ENCODE measurements around the gene IPPK. TPM values are rescaled to one million over a fixed set of nuclear protein-coding genes. Genes with fewer than 3 reads are reported as not detected.

Gene IPPK
- total and polyA plus RNA-seq, 2 of the 8 experiments (the other 6 are each of a cell fraction or from before 2014, with no cell fraction given): 10.5 to 13.6 TPM

DNA sequence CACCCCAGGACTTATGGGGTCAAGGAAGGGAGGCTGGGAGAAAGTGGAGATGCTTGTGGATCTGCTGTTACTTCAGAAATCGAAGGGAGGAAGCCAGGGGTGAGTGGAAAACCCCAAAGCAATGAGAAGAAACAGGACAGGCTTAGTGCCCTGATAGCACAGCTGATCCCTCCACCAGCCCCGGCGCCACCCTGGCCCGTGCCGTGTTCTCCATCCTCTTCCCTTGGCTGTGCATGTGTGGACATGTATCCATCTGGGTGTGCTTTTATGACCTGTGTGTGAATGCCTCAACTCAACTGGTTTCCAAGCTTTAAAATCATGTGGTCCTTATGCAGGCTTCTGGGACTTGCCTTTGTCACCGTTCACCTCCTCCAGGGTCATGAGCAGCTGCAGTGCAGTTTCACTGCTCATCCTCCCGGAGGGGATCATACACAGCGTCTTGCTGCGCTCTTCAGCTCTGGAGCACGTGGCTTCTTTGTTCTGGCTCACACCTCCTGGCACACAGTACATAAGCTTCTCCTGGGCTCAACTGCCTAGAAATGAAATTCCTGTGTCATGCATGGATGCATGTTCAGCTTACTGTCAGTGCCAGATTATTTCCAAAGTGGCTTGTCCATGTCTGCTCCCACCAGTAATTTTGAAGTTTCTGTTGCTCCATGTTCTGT lies 58.2 kb downstream of the IPPK start:
- H3K4me3 ChIP-seq (ENCODE audit: extremely low read depth in 1 of 4, insufficient read depth in 2 of 4, low read depth in 3 of 4, low read length in 4 of 4): no peak overlapping the region
- no peak for FAIRE-seq
- H3K27ac ChIP-seq (ENCODE audit: low read depth, low read length): no peak overlapping the region
- H3K27me3 ChIP-seq (replicated peaks in 1 of 4; ENCODE audit: control insufficient read depth in 3 of 4, extremely low read depth in 1 of 4, insufficient read depth in 3 of 4, low read length in 3 of 4): no peaks in the 10 kb centered on the region
- H2BK20ac ChIP-seq (ENCODE audit: low read length): no peak overlapping the region
- no peak overlapping the region for H3K4ac ChIP-seq (replicated peaks; ENCODE audit: insufficient read length, low read depth, low read length)
- H4K20me1 ChIP-seq (replicated peaks in 1 of 2; ENCODE audit: control insufficient read depth in 1 of 2, insufficient read depth in 2 of 2, low read length in 2 of 2): no peaks in the 10 kb centered on the region
- H2BK5ac ChIP-seq (ENCODE audit: low read depth, low read length): no peak overlapping the region
- H3K9me3 ChIP-seq (ENCODE audit: insufficient read depth in 2 of 2, low read depth in 1 of 2, low read length in 1 of 2): no peaks in the 10 kb centered on the region
- no peak overlapping the region for H3K9ac ChIP-seq (replicated peaks in 1 of 4; ENCODE audit: extremely low read depth in 1 of 4, low read depth in 3 of 4, low read length in 3 of 4)
- no peak overlapping the region for H4K5ac ChIP-seq (ENCODE audit: insufficient read length, low read depth, low read length)
- H2BK15ac ChIP-seq (ENCODE audit: low read length): no peak overlapping the region
- WGBS, 2 experiments (ENCODE audit: extremely low coverage in 1 of 2, insufficient coverage in 1 of 2, insufficient read length in 1 of 2, insufficient replicate concordance in 2 of 2, low coverage in 1 of 2, low lambda C conversion rate in 2 of 2, missing lambda C conversion rate in 1 of 2): 77% methylated on average over 6 of the region's 10 CpGs; no CpG with 5 or more reads in 1 of the 2 experiments
- no peak overlapping the region for H4K8ac ChIP-seq (ENCODE audit: extremely low read depth, insufficient read depth, low read length)
- no peaks in the 10 kb centered on the region for H3K79me2 ChIP-seq (ENCODE audit: control insufficient read depth in 1 of 2, insufficient read depth in 2 of 2, low read length in 2 of 2)
- H3K56ac ChIP-seq (replicated peaks; ENCODE audit: insufficient read length, low read depth, low read length): no peak overlapping the region
- no peak overlapping the region for H3K14ac ChIP-seq (ENCODE audit: insufficient read length)
- H2BK120ac ChIP-seq (replicated peaks; ENCODE audit: low read depth, low read length): no peak overlapping the region
- H3K18ac ChIP-seq (ENCODE audit: extremely low read depth, low read length): no peak overlapping the region
- ChIA-PET POLR2A (ENCODE audit: partially characterized antibody) (interaction anchor here (0.9 kb wide), 1 partner anchor 8 kb away, joined by 3 read pairs; no protein-coding TSS in a partner anchor), CTCF (ENCODE audit: partially characterized antibody) (interaction anchor here (1.3 to 1.5 kb wide), 2 partner anchors 23 to 473 kb away, joined by 4 to 5 read pairs; no protein-coding TSS in a partner anchor)
- H3K4me1 ChIP-seq (replicated peaks in 1 of 4; ENCODE audit: control insufficient read depth in 3 of 4, insufficient read depth in 4 of 4, low read length in 3 of 4): no peaks in the 10 kb centered on the region
- no peak for TF ChIP-seq NRF1 (IDR thresholded peaks at IDR 0.05; ENCODE audit: low read depth, low read length)
- TF ChIP-seq SAP30 (IDR thresholded peaks at IDR 0.05; ENCODE audit: insufficient read depth, insufficient replicate concordance, low read length): no peak
- TF ChIP-seq POU5F1 (IDR thresholded peaks at IDR 0.05; ENCODE audit: low read depth, low read length): no peak
- TF ChIP-seq EP300 (IDR thresholded peaks at IDR 0.05; ENCODE audit: borderline replicate concordance in 1 of 2, low read depth in 2 of 2, low read length in 2 of 2): no peak
- no peak for TF ChIP-seq TCF12 (IDR thresholded peaks at IDR 0.05; ENCODE audit: low read depth, low read length)
- TF ChIP-seq GABPA (IDR thresholded peaks at IDR 0.05; ENCODE audit: borderline replicate concordance, insufficient read depth, low read length): no peak
- no peak for TF ChIP-seq JUN (IDR thresholded peaks at IDR 0.05; ENCODE audit: low read depth, low read length)
- no peak for TF ChIP-seq PHF8 (conservative IDR thresholded peaks at IDR 0.05; ENCODE audit: low read depth, low read length)
- TF ChIP-seq ZNF274 (IDR thresholded peaks at IDR 0.05; ENCODE audit: borderline replicate concordance, extremely low read depth, low read length): no peak
- TF ChIP-seq GTF2F1 (IDR thresholded peaks at IDR 0.05; ENCODE audit: borderline replicate concordance, low read depth, low read length): no peak
- no peak for TF ChIP-seq TBP (IDR thresholded peaks at IDR 0.05; ENCODE audit: low read depth, low read length)
- no peak overlapping the region for H3K23ac ChIP-seq (ENCODE audit: insufficient read length)
- no peak overlapping the region for H4K91ac ChIP-seq (replicated peaks; ENCODE audit: insufficient read length, low read length)
- no peaks in the 10 kb centered on the region for H3K79me1 ChIP-seq (ENCODE audit: low read depth, low read length)
- peaks cover 5 to 19% (median 12%) of the 10 kb centered on the region in 4 experiments; a peak in 6 of 8 replicates for H3K36me3 ChIP-seq (ENCODE audit: control insufficient read depth in 2 of 4, insufficient read depth in 4 of 4, low read length in 3 of 4)
- H2AK5ac ChIP-seq (ENCODE audit: low read depth, low read length): no peak overlapping the region
- H3K23me2 ChIP-seq (ENCODE audit: low read depth, low read length): no peaks in the 10 kb centered on the region
- H2AFZ ChIP-seq (ENCODE audit: low read length): no peak overlapping the region
- no peak for DNase-seq (ENCODE audit: low read depth in 1 of 2, low spot score in 2 of 2)
- H3K4me2 ChIP-seq (ENCODE audit: insufficient read depth in 1 of 2, low read depth in 2 of 2, low read length in 2 of 2): no peak overlapping the region
- no peak overlapping the region for H2BK12ac ChIP-seq (ENCODE audit: low read depth, low read length)

Data from H1 (cell line).